Parathyroid adenoma (tissue), 2 donors: Measurements from ENCODE around the gene ARHGAP15.

Source experiments
- H2AFZ ChIP-seq: fragments of 300-600 bp; sonication (generic); one replicate; pipeline ENCODE4 v1.7.0; 2017; ENCODE audit warnings: antibody characterized with exemption, mild to moderate bottlenecking
- H3K27ac ChIP-seq: fragments of 300-600 bp; sonication (generic); one replicate; pipeline ENCODE4 v1.7.0; 2017
- H3K27me3 ChIP-seq: fragments of 300-600 bp; sonication (generic); one replicate; pipeline ENCODE4 v1.7.0; 2017; ENCODE audit warnings: low read length; ENCODE audit not compliant: control insufficient read depth, insufficient read depth
- H3K36me3 ChIP-seq: fragments of 300-600 bp; sonication (generic); one replicate; pipeline ENCODE4 v1.7.0; 2017; ENCODE audit warnings: low read length; ENCODE audit not compliant: control insufficient read depth, insufficient read depth
- H3K4me1 ChIP-seq: fragments of 300-600 bp; sonication (generic); one replicate; pipeline ENCODE4 v1.7.0; 2017; ENCODE audit warnings: control low read depth
- H3K4me2 ChIP-seq: fragments of 300-600 bp; sonication (generic); one replicate; pipeline ENCODE4 v1.7.0; 2017; ENCODE audit warnings: low read length
- H3K4me3 ChIP-seq: fragments of 300-600 bp; sonication (generic); one replicate; pipeline ENCODE4 v1.7.0; 2017; ENCODE audit warnings: low read depth, low read length
- H3K79me2 ChIP-seq: fragments of 300-600 bp; sonication (generic); one replicate; pipeline ENCODE4 v1.7.0; 2017; ENCODE audit warnings: control low read depth
- H3K9ac ChIP-seq: fragments of 300-600 bp; sonication (generic); one replicate; pipeline ENCODE4 v1.7.0; 2017; ENCODE audit warnings: mild to moderate bottlenecking
- H3K9me3 ChIP-seq: fragments of 300-600 bp; sonication (generic); one replicate; pipeline ENCODE4 v1.7.0; 2017; ENCODE audit warnings: low read length; ENCODE audit not compliant: control insufficient read depth
- CTCF ChIP-seq: fragments of 300-600 bp; sonication (generic); IDR thresholded peaks from one replicate; pipeline ENCODE4 v1.7.0; 2017; ENCODE audit warnings: antibody characterized with exemption, mild to moderate bottlenecking
- donor health status: primary hyperparathyroidism.

Gene ARHGAP15

DNA sequence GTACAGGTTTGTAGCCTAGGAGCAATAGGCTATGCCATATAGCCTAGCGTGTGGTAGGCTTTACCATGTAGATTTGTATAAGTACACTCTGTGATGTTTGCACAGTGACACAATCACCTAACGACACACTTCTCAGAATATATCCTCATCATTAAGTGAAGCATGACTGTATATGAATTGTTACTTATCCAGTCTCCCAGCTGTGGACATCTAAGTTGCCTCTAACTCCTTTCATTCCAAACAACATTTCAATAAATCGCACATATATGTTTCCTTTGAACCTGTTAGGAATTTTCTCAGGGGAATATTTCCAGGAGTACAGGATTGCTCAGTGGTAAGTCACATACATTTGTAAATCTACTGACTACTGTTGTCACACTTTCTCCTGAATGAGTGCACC is 90.0 kb downstream of the ARHGAP15 start:
- TF ChIP-seq CTCF: no peak
- no peak overlapping the region for H3K4me2 ChIP-seq

DNA sequence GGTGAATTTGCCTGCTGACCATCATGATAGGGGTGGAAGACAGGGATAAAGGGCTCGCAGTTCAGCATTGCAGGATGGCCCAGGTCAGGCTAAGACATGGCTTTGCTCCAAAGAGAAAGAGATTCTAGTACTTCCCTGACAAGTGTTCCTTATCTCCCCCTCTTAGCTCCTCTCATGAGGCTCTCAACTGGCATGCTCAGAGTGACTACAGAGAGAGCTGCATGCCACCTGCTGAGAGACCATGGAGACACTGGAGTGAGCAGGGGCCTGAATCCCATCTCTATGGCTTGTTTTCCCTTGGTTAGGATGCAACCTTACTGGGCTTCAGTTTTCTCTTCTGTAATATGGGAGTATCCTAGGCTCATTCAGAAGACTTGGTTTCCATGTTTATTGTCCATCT is 94.3 kb downstream of the ARHGAP15 start:
- Histone ChIP-seq H3K4me3 (no peak overlapping the region), H3K4me2 (no peak overlapping the region), H2AFZ (no peak overlapping the region)

More for the DNA sequence above, 90.0 kb downstream of the ARHGAP15 start:
- H2AFZ ChIP-seq: no peak overlapping the region
- no peak overlapping the region for H3K4me3 ChIP-seq
- H3K27me3 ChIP-seq: no peaks in the 10 kb centered on the region
- H3K9me3 ChIP-seq: no peaks in the 10 kb centered on the region
- no peak overlapping the region for H3K27ac ChIP-seq
- no peak overlapping the region for H3K9ac ChIP-seq
- no peaks in the 10 kb centered on the region for H3K4me1 ChIP-seq
- H3K79me2 ChIP-seq: no peaks in the 10 kb centered on the region
- no peaks in the 10 kb centered on the region for H3K36me3 ChIP-seq

DNA sequence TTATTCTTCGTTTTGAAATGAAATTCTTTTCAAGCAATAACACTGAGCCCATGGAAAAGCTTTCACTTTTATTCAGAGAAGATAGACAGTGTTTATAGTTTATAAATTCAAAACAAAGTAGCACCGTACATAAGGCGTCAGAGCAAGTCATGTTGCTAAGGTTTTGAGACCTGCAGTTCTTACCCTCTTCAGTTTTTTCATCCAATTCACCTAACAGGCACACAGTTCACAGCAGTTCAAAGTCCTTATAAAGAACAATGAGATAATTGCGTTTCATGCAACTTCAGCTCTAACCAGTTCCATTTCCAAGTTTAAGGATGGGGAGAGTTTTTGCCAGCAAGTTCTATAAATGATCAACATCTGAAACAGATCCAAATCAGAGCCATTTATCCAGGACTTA is 96.7 kb downstream of the ARHGAP15 start:
- no peaks in the 10 kb centered on the region for H3K4me1 ChIP-seq
- H3K9me3 ChIP-seq: no peaks in the 10 kb centered on the region

More for the DNA sequence above, 94.3 kb downstream of the ARHGAP15 start:
- H3K27ac ChIP-seq: no peak overlapping the region
- H3K79me2 ChIP-seq: no peaks in the 10 kb centered on the region
- no peaks in the 10 kb centered on the region for H3K36me3 ChIP-seq
- H3K27me3 ChIP-seq: no peaks in the 10 kb centered on the region
- no peaks in the 10 kb centered on the region for H3K4me1 ChIP-seq
- no peaks in the 10 kb centered on the region for H3K9me3 ChIP-seq
- no peak for TF ChIP-seq CTCF
- H3K9ac ChIP-seq: no peak overlapping the region

GRCh38 chr2:143226714-143227541 is 97.7 kb downstream of the ARHGAP15 start:
- H3K9ac ChIP-seq: no peak overlapping the region
- H3K79me2 ChIP-seq: no peaks in the 10 kb centered on the region
- H3K9me3 ChIP-seq: no peaks in the 10 kb centered on the region
- no peak overlapping the region for H3K27ac ChIP-seq
- no peaks in the 10 kb centered on the region for H3K27me3 ChIP-seq
- no peak overlapping the region for H2AFZ ChIP-seq
- H3K4me1 ChIP-seq: no peaks in the 10 kb centered on the region
- no peaks in the 10 kb centered on the region for H3K36me3 ChIP-seq
- no peak for TF ChIP-seq CTCF
- H3K4me3 ChIP-seq: no peak overlapping the region
- no peak overlapping the region for H3K4me2 ChIP-seq

More for the DNA sequence above, 96.7 kb downstream of the ARHGAP15 start:
- Histone ChIP-seq H3K9ac (no peak overlapping the region), H3K27ac (no peak overlapping the region), H3K79me2 (no peaks in the 10 kb centered on the region), H3K4me2 (no peak overlapping the region), H3K27me3 (no peaks in the 10 kb centered on the region), H3K4me3 (no peak overlapping the region), H3K36me3 (no peaks in the 10 kb centered on the region), H2AFZ (no peak overlapping the region)
- TF ChIP-seq CTCF: no peak

DNA sequence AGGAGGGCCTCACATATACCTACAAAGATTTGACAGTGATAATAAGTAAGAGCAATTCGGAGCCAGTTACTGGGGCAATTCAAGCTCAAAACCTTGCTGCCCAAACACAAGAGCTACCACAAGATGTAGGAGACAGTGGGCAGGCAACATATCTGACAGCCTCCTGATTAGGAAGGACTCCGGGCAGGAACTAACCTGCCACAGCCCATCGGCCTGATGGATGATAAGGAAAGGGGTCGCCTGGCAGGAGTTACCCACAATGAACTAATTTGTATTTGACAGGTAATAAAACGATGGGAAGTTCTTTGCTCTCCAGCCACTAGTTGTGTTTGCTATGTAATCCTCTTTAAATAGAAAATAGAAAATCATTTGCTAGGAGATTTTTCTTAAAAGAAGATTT is 100.2 kb downstream of the ARHGAP15 start:
- TF ChIP-seq CTCF: no peak

More for the DNA sequence above, 100.2 kb downstream of the ARHGAP15 start:
- no peak overlapping the region for H3K4me2 ChIP-seq
- H3K9ac ChIP-seq: no peak overlapping the region
- no peaks in the 10 kb centered on the region for H3K4me1 ChIP-seq
- H3K4me3 ChIP-seq: no peak overlapping the region
- no peak overlapping the region for H3K27ac ChIP-seq
- H3K27me3 ChIP-seq: no peaks in the 10 kb centered on the region
- no peak overlapping the region for H2AFZ ChIP-seq
- H3K36me3 ChIP-seq: no peaks in the 10 kb centered on the region
- no peaks in the 10 kb centered on the region for H3K79me2 ChIP-seq
- H3K9me3 ChIP-seq: no peaks in the 10 kb centered on the region
